ENCODE measurements around the gene INPP4B. TPM values are rescaled to one million over a fixed set of nuclear protein-coding genes. Genes with fewer than 3 reads are reported as not detected.

INPP4B gene
- total RNA-seq, 1 donor from 2014 or later: 10.9 TPM

GRCh38 chr4:142236268-142236667 lies 609.8 kb downstream of the INPP4B start:
- TF ChIP-seq CTCF (IDR thresholded peaks at IDR 0.05; ENCODE audit: insufficient read depth, low read length, poor library complexity, severe bottlenecking): no peak
- no peak overlapping the region for H3K4me3 ChIP-seq (ENCODE audit: low read depth, low read length)
- H3K36me3 ChIP-seq (ENCODE audit: control insufficient read depth, insufficient read depth, low read length): no peaks in the 10 kb centered on the region
- no peaks in the 10 kb centered on the region for H3K27me3 ChIP-seq (ENCODE audit: control insufficient read depth, insufficient read depth, low read length)
- no peak for DNase-seq (ENCODE audit: low read depth)

DNA sequence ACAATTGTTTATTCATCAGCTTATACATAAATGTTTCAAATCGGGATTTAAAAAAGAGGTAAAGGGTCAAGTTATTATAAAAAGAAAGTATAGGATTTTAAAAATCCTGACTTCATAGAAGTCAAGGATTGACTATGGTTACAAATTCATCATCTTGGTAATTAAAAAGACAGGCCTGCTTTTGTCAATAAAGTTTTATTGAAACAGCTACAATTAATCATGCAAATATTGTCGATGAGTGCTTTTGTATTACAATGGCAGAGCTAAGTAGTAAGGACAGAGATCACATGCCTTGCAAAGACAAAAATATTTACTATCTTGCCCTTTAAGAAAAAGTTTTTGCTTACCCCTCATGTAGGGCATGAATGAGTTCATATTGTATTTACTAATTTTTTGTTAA lies 614.3 kb downstream of the INPP4B start:
- no peak for TF ChIP-seq CTCF (IDR thresholded peaks at IDR 0.05; ENCODE audit: insufficient read depth, low read length, poor library complexity, severe bottlenecking)
- H3K27me3 ChIP-seq (ENCODE audit: control insufficient read depth, insufficient read depth, low read length): no peaks in the 10 kb centered on the region

GRCh38 chr4:142230991-142231390 lies 615.1 kb downstream of the INPP4B start:
- H3K27me3 ChIP-seq (ENCODE audit: control insufficient read depth, insufficient read depth, low read length): no peaks in the 10 kb centered on the region
- DNase-seq (ENCODE audit: low read depth): no peak
- no peak for TF ChIP-seq CTCF (IDR thresholded peaks at IDR 0.05; ENCODE audit: insufficient read depth, low read length, poor library complexity, severe bottlenecking)
- H3K4me3 ChIP-seq (ENCODE audit: low read depth, low read length): no peak overlapping the region
- no peaks in the 10 kb centered on the region for H3K36me3 ChIP-seq (ENCODE audit: control insufficient read depth, insufficient read depth, low read length)

More for the DNA sequence above, 614.3 kb downstream of the INPP4B start:
- DNase-seq (ENCODE audit: low read depth): no peak
- Histone ChIP-seq H3K4me3 (ENCODE audit: low read depth, low read length) (no peak overlapping the region), H3K36me3 (ENCODE audit: control insufficient read depth, insufficient read depth, low read length) (no peaks in the 10 kb centered on the region)

GRCh38 chr4:142226014-142226413 lies 620.1 kb downstream of the INPP4B start:
- no peak for TF ChIP-seq CTCF (IDR thresholded peaks at IDR 0.05; ENCODE audit: insufficient read depth, low read length, poor library complexity, severe bottlenecking)
- no peaks in the 10 kb centered on the region for H3K36me3 ChIP-seq (ENCODE audit: control insufficient read depth, insufficient read depth, low read length)
- H3K27me3 ChIP-seq (ENCODE audit: control insufficient read depth, insufficient read depth, low read length): no peaks in the 10 kb centered on the region
- no peak overlapping the region for H3K4me3 ChIP-seq (ENCODE audit: low read depth, low read length)
- no peak for DNase-seq (ENCODE audit: low read depth)

GRCh38 chr4:142222127-142222526 lies 624.0 kb downstream of the INPP4B start:
- no peak for DNase-seq (ENCODE audit: low read depth)
- H3K36me3 ChIP-seq (ENCODE audit: control insufficient read depth, insufficient read depth, low read length): no peaks in the 10 kb centered on the region
- H3K27me3 ChIP-seq (ENCODE audit: control insufficient read depth, insufficient read depth, low read length): no peaks in the 10 kb centered on the region
- no peak for TF ChIP-seq CTCF (IDR thresholded peaks at IDR 0.05; ENCODE audit: insufficient read depth, low read length, poor library complexity, severe bottlenecking)
- no peak overlapping the region for H3K4me3 ChIP-seq (ENCODE audit: low read depth, low read length)

GRCh38 chr4:142218726-142219125 lies 627.4 kb downstream of the INPP4B start:
- DNase-seq (ENCODE audit: low read depth): no peak
- no peak for TF ChIP-seq CTCF (IDR thresholded peaks at IDR 0.05; ENCODE audit: insufficient read depth, low read length, poor library complexity, severe bottlenecking)
- no peaks in the 10 kb centered on the region for H3K27me3 ChIP-seq (ENCODE audit: control insufficient read depth, insufficient read depth, low read length)
- no peak overlapping the region for H3K4me3 ChIP-seq (ENCODE audit: low read depth, low read length)
- no peaks in the 10 kb centered on the region for H3K36me3 ChIP-seq (ENCODE audit: control insufficient read depth, insufficient read depth, low read length)
